OCI-LY1 (cell line): ENCODE results near the gene MYH14.

ENCODE experiments used
- H2AFZ ChIP-seq: fragments of 200-600 bp; sonication (generic), shearing (Covaris generic); 2 replicates; pipeline ENCODE4 v1.6.0; 2014; ENCODE audit warnings: antibody characterized with exemption, mild to moderate bottlenecking, low read length
- H3F3A ChIP-seq: fragments of 200-600 bp; sonication (generic), shearing (Covaris generic); 2 replicates; pipeline ENCODE4 v1.6.0; 2014; ENCODE audit warnings: mild to moderate bottlenecking, antibody characterized with exemption, low read length, moderate library complexity; ENCODE audit not compliant: insufficient read depth
- H3K27ac ChIP-seq: fragments of 200-600 bp; sonication (generic); 2 replicates; pipeline ENCODE4 v1.5.1; 2014; ENCODE audit warnings: low read length, mixed run types, mild to moderate bottlenecking, low read depth; ENCODE audit not compliant: poor library complexity, severe bottlenecking
- H3K27me3 ChIP-seq: fragments of 200-600 bp; sonication (generic); 2 replicates; pipeline ENCODE4 v1.6.0; 2014; ENCODE audit warnings: antibody characterized with exemption, mild to moderate bottlenecking, low read length, moderate library complexity; ENCODE audit not compliant: insufficient read depth
- H3K36me3 ChIP-seq: fragments of 200-600 bp; sonication (generic); 2 replicates; pipeline ENCODE4 v1.6.1; 2014; ENCODE audit warnings: mild to moderate bottlenecking, antibody characterized with exemption, low read length, moderate library complexity, mixed read lengths; ENCODE audit not compliant: insufficient read depth
- H3K4me1 ChIP-seq: fragments of 200-600 bp; sonication (generic); 2 replicates; pipeline ENCODE4 v1.5.1; 2014; ENCODE audit warnings: mild to moderate bottlenecking, low read length, moderate library complexity; ENCODE audit not compliant: insufficient read depth, severe bottlenecking
- H3K4me2 ChIP-seq: fragments of 200-600 bp; sonication (generic), shearing (Covaris generic); 2 replicates; pipeline ENCODE4 v1.6.1; 2014; ENCODE audit warnings: low read length
- H3K4me3 ChIP-seq: fragments of 200-600 bp; sonication (generic); 2 replicates; pipeline ENCODE4 v1.5.1; 2014; ENCODE audit warnings: low read length, low read depth, mild to moderate bottlenecking, mixed read lengths; ENCODE audit not compliant: poor library complexity, severe bottlenecking
- H3K79me2 ChIP-seq: fragments of 200-600 bp; shearing (Covaris generic); 2 replicates; pipeline ENCODE4 v1.6.1; 2016; ENCODE audit warnings: mixed run types, low read length, mixed read lengths; ENCODE audit not compliant: insufficient read depth
- H3K9ac ChIP-seq: fragments of 200-600 bp; sonication (generic), shearing (Covaris generic); 2 replicates; pipeline ENCODE4 v1.6.1; 2014; ENCODE audit warnings: mild to moderate bottlenecking, low read length, mixed read lengths
- H3K9me2 ChIP-seq: fragments of 200-600 bp; sonication (generic), shearing (Covaris generic); 2 replicates; pipeline ENCODE4 v1.6.1; 2014; ENCODE audit warnings: low read depth, mild to moderate bottlenecking, low read length, mixed read lengths
- H3K9me3 ChIP-seq: fragments of 200-600 bp; shearing (Covaris generic); 2 replicates; pipeline ENCODE4 v1.6.1; 2014; ENCODE audit warnings: low read length, mixed read lengths
- H4K20me1 ChIP-seq: fragments of 200-600 bp; sonication (generic), shearing (Covaris generic); 2 replicates; pipeline ENCODE4 v1.6.0; 2016; ENCODE audit warnings: mild to moderate bottlenecking, low read length; ENCODE audit not compliant: insufficient read depth
- CTCF ChIP-seq: fragments of 200-600 bp; sonication (generic), shearing (Covaris generic); IDR thresholded peaks from 2 replicates; pipeline ENCODE4 v1.5.1; 2017; ENCODE audit warnings: mild to moderate bottlenecking, antibody characterized with exemption, low read length, moderate library complexity, mixed read lengths
- EZH2 ChIP-seq: fragments of 200-600 bp; sonication (generic), shearing (Covaris generic); IDR thresholded peaks from 2 replicates; pipeline ENCODE4 v1.8.0; 2017; ENCODE audit warnings: borderline replicate concordance, mixed run types, mild to moderate bottlenecking, antibody characterized with exemption, low read length, moderate library complexity, mixed read lengths

Gene MYH14

GRCh38 chr19:50315773-50316448 is 112.5 kb downstream of the MYH14 start:
- Histone ChIP-seq H3K79me2 (no peaks in the 10 kb centered on the region), H2AFZ (no peak overlapping the region), H3K4me2 (no peak overlapping the region; the same call in 1 of the 2 replicates), H3K9me3 (no peaks in the 10 kb centered on the region), H3K4me1 (no peaks in the 10 kb centered on the region), H3K27ac (no peak overlapping the region), H3K27me3 (0 out of 2 replicates have a peak, but pooled peaks cover 8% of the 10 kb centered on the region), H3F3A (no peaks in the 10 kb centered on the region), H3K9ac (no peak overlapping the region), H4K20me1 (no peaks in the 10 kb centered on the region), H3K9me2 (no peaks in the 10 kb centered on the region), H3K4me3 (peak overlapping the region; percentile 10), H3K36me3 (no peaks in the 10 kb centered on the region)
- no peak for TF ChIP-seq EZH2
- TF ChIP-seq CTCF: no peak

- H3K27me3 ChIP-seq: 0 out of 2 replicates have a peak, but pooled peaks cover 8% of the 10 kb centered on the region
These were observed 113.7 kb downstream of the MYH14 start for GRCh38 chr19:50317115-50317514.

GRCh38 chr19:50318438-50318837 is 115.0 kb downstream of the MYH14 start:
- H3K27me3 ChIP-seq: 0 out of 2 replicates have a peak, but pooled peaks cover 1% of the 10 kb centered on the region
- TF ChIP-seq EZH2: no peak
- no peak for TF ChIP-seq CTCF
- H3K9ac ChIP-seq: no peak overlapping the region
- no peaks in the 10 kb centered on the region for H3K9me3 ChIP-seq
- H3K79me2 ChIP-seq: no peaks in the 10 kb centered on the region
- 0 out of 2 replicates have a peak, but pooled peaks cover 3% of the 10 kb centered on the region for H3K36me3 ChIP-seq
- no peaks in the 10 kb centered on the region for H3K4me1 ChIP-seq
- no peak overlapping the region for H2AFZ ChIP-seq
- no peaks in the 10 kb centered on the region for H3F3A ChIP-seq
- no peak overlapping the region for H3K4me2 ChIP-seq
- no peak overlapping the region for H3K4me3 ChIP-seq
- H3K27ac ChIP-seq: no peak overlapping the region
- no peaks in the 10 kb centered on the region for H4K20me1 ChIP-seq
- no peaks in the 10 kb centered on the region for H3K9me2 ChIP-seq

More at GRCh38 chr19:50317115-50317514, 113.7 kb downstream of the MYH14 start:
- Histone ChIP-seq H3F3A (no peaks in the 10 kb centered on the region), H3K4me3 (no peak overlapping the region), H3K27ac (no peak overlapping the region), H3K9me3 (no peaks in the 10 kb centered on the region), H3K36me3 (no peaks in the 10 kb centered on the region), H3K4me2 (no peak overlapping the region), H3K79me2 (no peaks in the 10 kb centered on the region), H4K20me1 (no peaks in the 10 kb centered on the region), H2AFZ (no peak overlapping the region), H3K9me2 (no peaks in the 10 kb centered on the region), H3K9ac (no peak overlapping the region), H3K4me1 (no peaks in the 10 kb centered on the region)
- no peak for TF ChIP-seq EZH2
- no peak for TF ChIP-seq CTCF
